GM19193 (cell line): Measurements from ENCODE around the gene DGLUCY.

Experiments used
- POLR2A ChIP-seq: IDR thresholded peaks from 4 replicates; pipeline ENCODE4 v1.6.1; 2011; ENCODE audit not compliant: insufficient read depth, insufficient read length; ENCODE audit errors: extremely low read depth

Gene DGLUCY

DNA sequence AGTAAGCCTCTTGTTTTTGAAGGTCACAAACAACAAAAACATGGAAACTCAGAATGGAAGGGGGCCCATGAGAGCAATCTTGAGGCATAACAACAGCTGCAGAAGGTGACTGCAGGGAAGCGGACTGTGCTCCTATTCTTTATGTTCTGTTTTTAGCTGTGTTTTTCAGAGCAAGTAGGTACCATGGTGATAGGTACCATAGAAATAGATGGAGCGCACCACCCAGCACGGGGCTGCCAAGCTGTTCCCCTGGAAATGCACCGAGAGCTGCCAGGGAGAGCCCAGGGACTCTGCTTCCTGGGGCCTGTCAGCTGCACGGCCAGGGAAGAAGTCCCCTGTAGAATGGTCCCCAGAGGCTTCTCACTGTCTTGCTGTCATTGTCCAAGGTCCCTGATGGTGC is 32.8 kb downstream of the DGLUCY start:
- TF ChIP-seq POLR2A, result no peak

DNA sequence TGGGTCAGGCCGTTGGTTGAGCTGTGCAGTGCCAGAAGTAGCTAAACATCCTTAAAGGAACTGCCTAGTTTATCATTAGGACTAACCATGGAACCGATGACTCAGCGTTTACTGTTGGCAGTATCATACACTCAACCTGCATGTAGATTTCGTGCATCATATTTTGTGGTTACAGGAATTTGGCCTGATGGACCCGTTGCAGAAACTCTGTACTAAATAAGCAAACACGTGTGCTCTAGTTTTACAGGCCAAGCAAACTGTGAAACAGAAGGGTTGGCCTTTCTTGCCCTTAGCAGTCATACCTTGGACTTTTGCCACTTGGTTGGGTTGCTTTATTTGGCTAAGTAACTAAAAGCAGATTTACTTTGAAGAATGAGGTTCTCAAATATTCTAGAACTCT is 35.6 kb downstream of the DGLUCY start:
- no peak for TF ChIP-seq POLR2A

- TF ChIP-seq POLR2A, result no peak
These were observed 38.6 kb downstream of the DGLUCY start for GRCh38 chr14:91152499-91152898.

DNA sequence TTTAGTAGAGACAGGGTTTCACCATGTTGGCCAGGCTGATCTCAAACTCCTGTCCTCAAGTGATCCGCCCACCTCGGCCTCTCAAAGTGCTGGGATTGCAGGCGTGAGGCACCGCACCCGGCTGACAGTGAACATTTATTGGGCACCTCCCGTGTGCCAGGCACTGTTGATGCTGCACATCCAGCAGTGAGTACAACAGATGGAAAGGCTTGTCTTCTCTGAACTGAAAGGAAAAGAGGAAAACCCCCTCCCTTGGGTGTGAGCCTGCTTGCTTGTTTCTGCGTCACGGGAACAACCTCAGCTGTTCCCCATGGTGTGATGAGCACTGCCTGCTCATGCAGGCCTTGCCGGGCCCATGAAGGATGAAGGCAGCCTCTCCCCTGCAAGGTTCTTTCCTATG is 39.5 kb downstream of the DGLUCY start:
- TF ChIP-seq POLR2A, result no peak

DNA sequence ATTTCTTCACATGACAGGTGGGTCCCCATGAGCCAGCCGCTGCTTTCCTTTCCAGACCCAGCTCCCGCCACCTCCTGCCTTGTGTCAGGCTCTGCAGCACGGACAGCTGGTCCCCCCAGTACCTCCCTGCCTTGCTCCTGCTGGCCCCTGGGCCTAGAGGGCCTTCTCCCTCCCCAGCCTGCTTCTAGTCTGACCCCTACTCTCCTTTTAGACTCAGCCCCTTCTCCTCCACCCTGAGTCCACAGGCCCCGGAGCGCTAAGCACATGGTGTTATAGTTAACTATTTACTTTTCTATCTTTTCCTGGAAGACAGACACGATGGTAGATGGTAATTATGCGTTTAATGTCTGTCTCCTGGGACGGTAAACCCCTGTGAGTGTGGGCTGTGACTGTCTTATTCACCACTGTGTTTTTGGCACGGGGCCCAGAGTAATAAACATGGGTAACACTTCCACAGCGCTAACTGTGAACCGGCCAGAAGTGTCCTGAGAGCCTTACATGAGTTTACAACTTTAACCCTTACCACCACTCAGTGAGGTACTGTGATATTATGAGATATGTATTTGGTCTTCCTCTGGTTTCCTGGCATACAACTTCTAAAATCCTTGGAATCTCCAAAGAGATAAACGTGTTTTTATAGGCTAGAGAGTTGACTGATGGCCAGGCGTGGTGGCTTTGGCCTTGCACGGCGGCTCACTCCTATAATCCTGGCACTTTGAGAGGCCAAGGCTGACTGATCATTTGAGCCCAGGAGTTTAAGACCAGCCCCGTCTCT is 41.2 kb downstream of the DGLUCY start:
- TF ChIP-seq POLR2A, result no peak

GRCh38 chr14:91155626-91156089 is 41.8 kb downstream of the DGLUCY start:
- no peak for TF ChIP-seq POLR2A

DNA sequence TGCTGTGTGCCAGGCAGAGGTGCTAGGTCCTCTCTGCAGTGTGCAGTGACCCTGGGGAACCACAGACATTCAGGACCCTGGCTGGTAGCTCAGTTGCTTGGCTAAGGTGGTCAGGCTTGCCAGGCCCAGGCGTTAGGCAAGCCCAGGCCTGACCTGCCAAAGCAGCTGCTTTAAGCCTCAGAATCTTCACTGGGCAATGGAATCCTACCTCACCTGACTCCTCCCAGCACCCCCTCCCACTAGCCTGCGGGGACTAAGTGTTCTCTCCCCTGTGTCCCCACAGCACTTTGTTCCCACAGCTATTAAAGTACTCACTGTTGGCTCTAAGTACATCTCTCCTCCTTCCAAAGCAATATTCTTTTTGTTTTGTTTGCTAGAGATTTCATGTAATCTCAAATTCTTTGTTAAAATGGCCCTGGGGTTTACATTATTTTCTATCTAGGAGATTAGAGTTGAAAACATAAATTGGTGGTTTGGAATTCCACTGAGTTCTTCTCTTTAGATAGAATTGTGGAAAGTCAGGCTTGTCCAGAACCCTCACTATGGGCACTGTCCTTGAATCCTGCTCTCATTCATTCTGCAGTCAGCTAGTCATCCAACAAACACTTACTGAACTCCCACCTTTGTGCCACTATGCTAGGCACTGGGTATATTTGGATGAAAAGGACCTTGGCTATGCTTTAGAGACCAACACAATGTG is 44.4 kb downstream of the DGLUCY start:
- TF ChIP-seq POLR2A, result no peak

- no peak for TF ChIP-seq POLR2A
These were observed 45.3 kb downstream of the DGLUCY start for GRCh38 chr14:91159182-91159581.

DNA sequence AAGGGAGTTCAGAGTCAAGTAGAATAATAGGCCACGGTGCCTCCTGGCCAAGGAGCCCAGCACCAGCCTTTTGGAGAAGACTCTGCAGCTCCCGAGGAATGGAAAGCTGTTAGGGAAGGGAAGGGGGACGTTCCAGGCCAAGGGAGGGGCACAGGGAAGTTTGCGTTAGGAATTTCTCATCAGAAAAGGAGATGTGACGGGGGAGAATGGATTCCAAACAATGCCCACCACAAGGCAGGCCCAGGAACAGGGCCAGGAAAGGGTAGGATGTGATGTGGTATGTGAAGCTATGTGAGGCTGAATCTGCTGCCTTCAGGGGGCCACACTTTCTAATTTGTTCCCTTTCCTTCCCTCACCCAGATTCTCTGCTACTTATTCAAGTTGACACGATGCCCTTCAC is 46.0 kb downstream of the DGLUCY start:
- no peak for TF ChIP-seq POLR2A

- TF ChIP-seq POLR2A, result no peak
These were observed 49.4 kb downstream of the DGLUCY start for GRCh38 chr14:91163316-91163715.

DNA sequence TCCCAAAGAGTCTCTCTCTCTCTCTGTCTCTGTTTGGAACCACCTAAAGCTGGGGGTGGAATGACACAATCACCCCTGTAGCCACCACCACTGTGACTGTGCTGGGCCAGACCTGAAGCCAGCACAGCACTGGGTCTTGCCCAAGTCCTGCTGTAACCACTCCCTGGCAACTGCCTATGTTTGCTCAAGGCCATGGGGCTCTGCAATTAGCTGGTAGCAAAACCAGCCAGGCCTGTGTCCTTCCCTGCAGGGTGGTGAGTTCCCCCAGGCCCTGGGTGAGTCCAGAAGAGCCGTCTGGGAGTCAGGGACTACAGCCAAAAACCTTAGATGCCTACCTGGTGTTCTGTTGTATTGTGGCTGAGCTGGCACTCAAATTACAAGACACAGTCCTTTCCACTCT is 50.8 kb downstream of the DGLUCY start:
- no peak for TF ChIP-seq POLR2A

GRCh38 chr14:91167380-91167770 is 53.5 kb downstream of the DGLUCY start:
- TF ChIP-seq POLR2A, result no peak

GRCh38 chr14:91169951-91170350 is 56.1 kb downstream of the DGLUCY start:
- no peak for TF ChIP-seq POLR2A

GRCh38 chr14:91170504-91171121 is 56.7 kb downstream of the DGLUCY start:
- TF ChIP-seq POLR2A, result no peak

DNA sequence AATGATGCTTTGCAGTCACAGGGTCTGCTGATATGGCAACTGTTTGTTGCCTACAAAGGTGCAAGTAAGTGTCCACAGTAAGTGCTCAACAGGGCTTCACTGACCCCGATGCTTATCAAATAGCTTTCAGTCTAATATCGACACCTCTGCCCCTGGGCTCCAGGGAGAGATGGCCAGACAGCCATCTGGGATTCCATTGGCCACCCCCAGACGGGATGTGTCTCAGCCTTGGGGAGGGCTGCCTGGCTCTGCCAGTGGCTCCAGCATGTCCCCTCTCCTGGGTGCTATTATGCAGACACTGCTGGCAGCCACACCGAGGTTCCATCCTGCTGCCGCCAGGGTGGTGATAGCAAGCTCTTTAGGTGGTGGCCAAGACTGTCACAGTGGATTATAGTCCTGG is 57.4 kb downstream of the DGLUCY start:
- no peak for TF ChIP-seq POLR2A

DNA sequence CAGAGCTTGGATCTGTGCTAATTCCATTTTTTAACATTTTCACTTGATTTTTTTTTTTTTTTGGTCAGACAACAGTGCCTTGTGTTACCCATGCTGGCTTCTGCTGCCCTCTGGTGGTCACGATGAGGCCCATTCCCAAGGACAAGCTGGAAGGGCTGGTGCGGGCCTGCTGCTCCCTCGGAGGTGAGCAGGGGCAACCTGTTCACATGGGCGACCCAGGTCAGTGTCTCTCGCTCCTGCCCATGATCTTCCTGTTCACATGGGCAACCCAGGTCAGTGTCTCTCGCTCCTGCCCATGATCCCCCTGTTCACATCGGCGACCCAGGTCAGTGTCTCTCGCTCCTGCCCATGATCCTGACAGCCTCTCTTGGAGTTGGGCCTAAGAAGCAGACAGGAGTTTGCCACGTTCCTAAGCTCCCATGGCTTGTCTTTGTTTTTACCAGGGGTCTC is 59.4 kb downstream of the DGLUCY start:
- no peak for TF ChIP-seq POLR2A

DNA sequence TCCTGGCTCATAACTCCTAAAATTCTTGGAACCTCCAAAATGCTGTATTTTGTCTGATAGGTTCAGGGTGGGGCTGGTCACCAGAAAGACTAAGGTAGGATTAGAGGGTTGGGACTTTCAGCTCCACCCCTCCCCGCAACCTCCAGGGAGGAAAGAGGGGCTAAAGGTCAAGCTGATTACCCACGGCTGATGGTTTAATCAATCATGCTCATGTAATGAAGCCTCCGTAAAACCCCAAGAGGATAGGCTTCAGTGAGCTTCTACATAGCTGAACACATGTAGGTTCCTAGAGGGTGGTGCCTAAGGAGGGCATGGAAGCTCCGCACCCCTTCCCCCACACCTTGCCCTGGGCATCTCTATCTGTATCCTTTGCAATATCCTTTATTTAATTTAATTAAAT is 60.0 kb downstream of the DGLUCY start:
- TF ChIP-seq POLR2A, result no peak
